HEK293 (cell line): Measurements from ENCODE around the gene MLN.

Experiments used
- YY1 ChIP-seq: fragments of 450-650 bp; formaldehyde crosslinking; IDR thresholded peaks from 2 replicates; pipeline ENCODE4 v1.5.1; 2018; ENCODE audit warnings: missing biosample characterization, missing genetic modification characterization
- ZNF654 ChIP-seq: fragments of 450-650 bp; formaldehyde crosslinking; IDR thresholded peaks from 2 replicates; pipeline ENCODE4 v1.5.1; 2016; ENCODE audit warnings: low read depth, missing biosample characterization, missing genetic modification characterization

DNA sequence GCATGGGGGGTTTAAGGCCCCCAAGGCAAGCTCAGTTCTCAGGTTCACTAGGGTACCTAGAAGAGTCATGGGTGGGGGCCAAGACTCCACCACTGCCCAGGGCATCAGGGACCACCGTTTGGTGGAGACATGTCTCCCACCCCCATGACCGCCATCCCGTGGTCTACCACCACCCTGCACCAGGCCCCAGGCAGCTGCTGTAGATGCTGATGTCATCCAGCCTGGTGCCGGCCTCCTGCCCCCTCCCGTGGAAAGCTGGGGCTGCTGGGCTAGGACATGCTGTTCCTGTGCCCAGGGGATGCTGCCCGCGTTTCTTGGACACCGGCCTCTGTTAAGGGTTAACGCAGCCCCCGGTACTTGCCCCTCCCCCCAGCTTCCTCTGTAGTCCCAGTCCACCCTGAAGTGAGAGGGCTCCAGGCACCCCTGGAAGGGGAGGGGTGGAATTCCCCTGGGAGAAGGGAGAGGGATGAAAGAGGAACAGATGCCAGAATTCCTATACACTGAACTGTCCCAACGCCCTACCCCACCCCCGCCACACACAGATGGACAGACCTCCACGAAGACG is 57.7 kb downstream of the MLN start:
- TF ChIP-seq YY1 (tag by site-specific recombination) (no peak), ZNF654 (tag by site-specific recombination) (no peak)
